ENCODE data around the gene FAM3D. TPM values are rescaled to one million over a fixed set of nuclear protein-coding genes. Genes with fewer than 3 reads are reported as not detected.

Gene FAM3D
- total RNA-seq, 6 experiments from 2014 or later, result not detected

DNA sequence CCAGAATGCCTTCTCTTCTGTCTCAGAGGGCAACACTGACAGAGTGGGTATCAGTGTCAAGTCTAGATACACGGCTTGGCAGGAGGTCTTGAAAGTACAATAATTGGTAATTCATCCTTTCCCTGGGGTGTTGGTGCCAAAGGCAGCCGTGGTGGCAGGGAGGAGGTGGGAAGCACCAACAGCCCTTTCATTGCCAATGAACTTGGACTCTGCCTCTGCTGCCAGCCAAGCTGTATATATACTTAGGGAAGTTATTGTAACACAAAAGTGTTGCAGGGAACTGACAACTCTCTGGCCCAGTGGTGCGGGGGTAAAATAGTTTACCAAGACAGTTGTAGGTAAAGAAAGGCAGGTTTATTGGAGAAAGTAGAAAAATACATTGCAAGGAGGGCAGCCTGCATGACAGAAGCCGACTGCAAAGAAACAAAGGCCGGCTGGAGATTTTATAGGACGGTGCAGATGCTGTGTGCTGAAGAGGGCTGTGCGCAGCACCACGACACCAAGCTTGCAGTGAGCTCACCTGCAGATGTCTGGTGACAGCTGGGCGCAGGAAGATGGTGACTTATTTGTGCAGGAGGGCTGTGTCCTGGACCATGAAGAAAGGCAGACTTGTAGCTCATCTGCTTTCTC lies 4.0 kb upstream of the FAM3D start:
- no peak for TF ChIP-seq CTCF (IDR thresholded peaks at IDR 0.05)
- no peak overlapping the region for H3K4me3 Mint-ChIP-seq

DNA sequence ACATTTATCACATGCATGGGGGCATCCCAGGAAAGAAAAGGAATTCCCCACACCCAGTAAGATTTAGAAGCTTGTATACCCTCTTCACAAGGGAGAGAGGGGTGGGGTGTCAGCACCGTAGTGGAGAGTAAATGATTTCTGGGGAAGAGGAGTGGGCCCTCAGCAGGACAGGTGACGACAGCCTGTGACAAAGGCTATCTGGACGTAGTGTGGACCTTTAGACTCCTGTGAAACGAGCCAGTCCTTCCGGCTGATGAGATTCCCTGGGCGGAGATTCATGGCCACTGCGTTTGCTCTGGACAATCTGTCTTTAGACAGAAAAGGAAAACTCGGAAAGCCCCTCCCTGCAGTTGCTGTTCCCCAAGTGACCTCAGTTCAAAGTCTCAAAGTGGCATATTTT lies 1.7 kb upstream of the FAM3D start:
- no peak for TF ChIP-seq CTCF (IDR thresholded peaks at IDR 0.05)
- Mint-ChIP-seq H3K9me3 (no peaks in the 10 kb centered on the region), H3K27ac (no peak overlapping the region), H3K4me1 (ENCODE audit: low read depth) (peaks cover 12% of the 10 kb centered on the region; the same call in 1 of the 2 replicates), H3K36me3 (ENCODE audit: low read depth) (no peaks in the 10 kb centered on the region), H3K27me3 (ENCODE audit: insufficient read depth) (peaks cover 41% of the 10 kb centered on the region), H3K4me3 (no peak overlapping the region)
- DNase-seq, result no peak

More for the DNA sequence above, 4.0 kb upstream of the FAM3D start:
- Mint-ChIP-seq H3K27ac (no peak overlapping the region), H3K4me1 (ENCODE audit: low read depth) (peaks cover 12% of the 10 kb centered on the region; the same call in 1 of the 2 replicates), H3K9me3 (peaks cover 7% of the 10 kb centered on the region), H3K27me3 (ENCODE audit: insufficient read depth) (peaks cover 33% of the 10 kb centered on the region), H3K36me3 (ENCODE audit: low read depth) (no peaks in the 10 kb centered on the region)
- no peak for DNase-seq

GRCh38 chr3:58667704-58668103 lies 1.1 kb upstream of the FAM3D start:
- no peak overlapping the region for H3K27ac Mint-ChIP-seq
- peaks cover 45% of the 10 kb centered on the region for H3K27me3 Mint-ChIP-seq (ENCODE audit: insufficient read depth)
- no peaks in the 10 kb centered on the region for H3K9me3 Mint-ChIP-seq
- H3K4me3 Mint-ChIP-seq, result no peak overlapping the region
- H3K36me3 Mint-ChIP-seq (ENCODE audit: low read depth), result no peaks in the 10 kb centered on the region
- H3K4me1 Mint-ChIP-seq (ENCODE audit: low read depth), result peaks cover 12% of the 10 kb centered on the region; the same call in 1 of the 2 replicates
- no peak for DNase-seq
- TF ChIP-seq CTCF (IDR thresholded peaks at IDR 0.05), result no peak

DNA sequence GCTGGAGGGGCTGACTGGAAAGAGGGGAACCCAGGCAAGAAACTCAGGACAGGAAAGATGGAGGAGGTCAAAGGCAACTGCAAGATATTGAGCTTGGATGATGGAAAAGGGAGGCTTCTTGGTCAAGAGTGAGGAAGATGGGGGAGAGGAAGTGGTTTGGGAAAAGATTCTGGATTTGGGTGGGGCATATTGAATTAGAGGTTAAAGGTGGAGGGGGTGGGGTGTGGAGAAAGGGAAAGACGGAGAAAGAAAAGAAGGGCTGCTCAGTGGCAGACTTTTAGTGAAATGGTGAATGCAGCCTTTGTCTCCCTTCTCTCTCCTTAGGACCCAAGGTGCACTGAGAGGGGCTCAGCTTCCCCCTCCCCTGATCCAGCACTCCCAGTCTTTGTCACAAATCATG lies 655 bp upstream of the FAM3D start:
- no peaks in the 10 kb centered on the region for H3K9me3 Mint-ChIP-seq
- DNase-seq, result no peak
- H3K27ac Mint-ChIP-seq, result no peak overlapping the region
- no peaks in the 10 kb centered on the region for H3K36me3 Mint-ChIP-seq (ENCODE audit: low read depth)
- H3K4me1 Mint-ChIP-seq (ENCODE audit: low read depth), result peaks cover 12% of the 10 kb centered on the region; the same call in 1 of the 2 replicates
- peaks cover 49% of the 10 kb centered on the region for H3K27me3 Mint-ChIP-seq (ENCODE audit: insufficient read depth)
- H3K4me3 Mint-ChIP-seq, result no peak overlapping the region
- TF ChIP-seq CTCF (IDR thresholded peaks at IDR 0.05), result no peak

DNA sequence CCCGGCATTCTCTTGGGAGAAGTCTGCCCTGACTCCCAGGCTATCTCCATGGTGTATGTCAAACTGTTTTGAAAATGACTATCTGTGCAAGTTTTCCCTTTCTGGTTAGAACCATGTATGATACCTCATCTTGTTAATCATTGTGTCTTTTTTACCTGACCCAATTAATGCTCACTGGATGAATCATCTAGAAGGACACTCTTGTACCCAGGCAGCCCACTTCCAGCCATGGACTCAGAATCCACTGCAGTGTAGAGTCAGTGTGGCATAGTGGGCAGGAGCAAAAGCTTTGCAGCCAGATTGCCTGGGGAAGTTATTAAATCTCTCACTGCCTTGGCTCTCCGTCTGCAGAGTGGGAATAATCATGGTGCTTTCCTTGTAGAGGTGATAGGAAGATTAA lies 1.2 kb downstream of the FAM3D start:
- no peak for TF ChIP-seq CTCF (IDR thresholded peaks at IDR 0.05)
- DNase-seq, result no peak
- peaks cover 54% of the 10 kb centered on the region for H3K27me3 Mint-ChIP-seq (ENCODE audit: insufficient read depth)
- no peaks in the 10 kb centered on the region for H3K9me3 Mint-ChIP-seq
- no peak overlapping the region for H3K27ac Mint-ChIP-seq
- no peak overlapping the region for H3K4me3 Mint-ChIP-seq
- no peaks in the 10 kb centered on the region for H3K36me3 Mint-ChIP-seq (ENCODE audit: low read depth)
- peaks cover 12% of the 10 kb centered on the region; the same call in 1 of the 2 replicates for H3K4me1 Mint-ChIP-seq (ENCODE audit: low read depth)

Measured in HFFc6 (cell line).